ENCODE results near the gene ADCY1. TPM values are rescaled to one million over a fixed set of nuclear protein-coding genes. Genes with fewer than 3 reads are reported as not detected.

Gene ADCY1
- total and polyA plus RNA-seq, 12 donors: 0.46 to 8.6 (median 3.4) TPM

DNA sequence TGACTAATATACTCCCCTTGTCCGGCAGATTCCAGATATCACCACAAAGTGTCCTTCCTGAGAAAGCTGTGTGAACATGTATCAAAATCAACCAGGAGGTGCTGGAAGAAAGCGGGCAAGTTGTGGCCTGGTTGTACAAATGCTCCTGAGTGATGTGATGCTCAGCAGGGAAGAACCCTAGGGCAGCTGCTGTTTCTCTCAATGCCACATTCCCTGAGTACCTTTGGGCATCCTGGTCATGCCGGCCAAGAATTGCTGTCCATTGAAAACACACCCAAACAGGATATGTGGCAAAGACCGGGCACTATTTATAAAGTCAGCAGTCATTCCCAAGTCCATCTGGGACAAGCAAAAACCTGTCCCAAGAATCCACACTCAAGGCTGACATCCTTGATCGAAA lies 7.8 kb upstream of the ADCY1 start:
- ATAC-seq: no peak

DNA sequence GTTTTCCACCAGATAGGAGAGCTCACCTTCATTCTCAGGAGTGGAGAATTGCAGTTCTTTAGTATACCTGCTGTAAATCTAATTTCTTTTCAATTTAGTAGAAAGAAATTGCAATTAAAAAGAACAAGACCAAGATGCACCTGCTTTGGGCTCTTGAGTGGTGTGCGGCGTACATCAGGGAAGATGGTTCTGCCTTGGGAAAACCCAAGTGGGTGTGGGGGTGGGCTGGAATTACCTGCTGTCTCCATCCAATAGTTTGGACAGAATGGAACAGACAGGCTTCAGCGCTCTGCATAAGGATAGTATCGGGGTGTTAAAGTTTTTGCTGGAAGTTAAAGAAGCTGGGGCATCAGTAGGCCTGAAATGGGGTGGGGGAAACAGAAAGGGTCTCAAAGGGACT lies 7.2 kb upstream of the ADCY1 start:
- WGBS, 2 donors: 95 to 98% methylated on average over 4 of the region's 4 CpGs
- ATAC-seq: no peak
- H3K9me3 ChIP-seq: no peaks in the 10 kb centered on the region
- H3K4me3 ChIP-seq: no peak overlapping the region
- TF ChIP-seq, protein P1, sequence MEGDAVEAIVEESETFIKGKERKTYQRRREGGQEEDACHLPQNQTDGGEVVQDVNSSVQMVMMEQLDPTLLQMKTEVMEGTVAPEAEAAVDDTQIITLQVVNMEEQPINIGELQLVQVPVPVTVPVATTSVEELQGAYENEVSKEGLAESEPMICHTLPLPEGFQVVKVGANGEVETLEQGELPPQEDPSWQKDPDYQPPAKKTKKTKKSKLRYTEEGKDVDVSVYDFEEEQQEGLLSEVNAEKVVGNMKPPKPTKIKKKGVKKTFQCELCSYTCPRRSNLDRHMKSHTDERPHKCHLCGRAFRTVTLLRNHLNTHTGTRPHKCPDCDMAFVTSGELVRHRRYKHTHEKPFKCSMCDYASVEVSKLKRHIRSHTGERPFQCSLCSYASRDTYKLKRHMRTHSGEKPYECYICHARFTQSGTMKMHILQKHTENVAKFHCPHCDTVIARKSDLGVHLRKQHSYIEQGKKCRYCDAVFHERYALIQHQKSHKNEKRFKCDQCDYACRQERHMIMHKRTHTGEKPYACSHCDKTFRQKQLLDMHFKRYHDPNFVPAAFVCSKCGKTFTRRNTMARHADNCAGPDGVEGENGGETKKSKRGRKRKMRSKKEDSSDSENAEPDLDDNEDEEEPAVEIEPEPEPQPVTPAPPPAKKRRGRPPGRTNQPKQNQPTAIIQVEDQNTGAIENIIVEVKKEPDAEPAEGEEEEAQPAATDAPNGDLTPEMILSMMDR (IDR thresholded peaks at IDR 0.05): no peak
- intact Hi-C loops (cut with DNase I): no loop called here
- H3K4me1 ChIP-seq: peaks cover 7 to 26% (median 18%) of the 10 kb centered on the region in 9 donors
- H3K36me3 ChIP-seq: no peaks in the 10 kb centered on the region
- H3K27me3 ChIP-seq: peaks cover 0 to 2% (median 0%) of the 10 kb centered on the region in 7 donors
- DNase-seq: no peak
- no peak overlapping the region for H3K27ac ChIP-seq

More for the DNA sequence above, 7.8 kb upstream of the ADCY1 start:
- Histone ChIP-seq H3K27ac (no peak overlapping the region), H3K36me3 (no peaks in the 10 kb centered on the region), H3K4me1 (peaks cover 7 to 26% (median 18%) of the 10 kb centered on the region in 9 donors), H3K4me3 (no peak overlapping the region), H3K27me3 (no peaks in the 10 kb centered on the region), H3K9me3 (no peaks in the 10 kb centered on the region)
- TF ChIP-seq, protein P1 (IDR thresholded peaks at IDR 0.05): no peak
- DNase-seq: no peak
- WGBS, 2 donors: 89 to 90% methylated on average over 5 of the region's 5 CpGs
- intact Hi-C loops (cut with DNase I): no loop called here

DNA sequence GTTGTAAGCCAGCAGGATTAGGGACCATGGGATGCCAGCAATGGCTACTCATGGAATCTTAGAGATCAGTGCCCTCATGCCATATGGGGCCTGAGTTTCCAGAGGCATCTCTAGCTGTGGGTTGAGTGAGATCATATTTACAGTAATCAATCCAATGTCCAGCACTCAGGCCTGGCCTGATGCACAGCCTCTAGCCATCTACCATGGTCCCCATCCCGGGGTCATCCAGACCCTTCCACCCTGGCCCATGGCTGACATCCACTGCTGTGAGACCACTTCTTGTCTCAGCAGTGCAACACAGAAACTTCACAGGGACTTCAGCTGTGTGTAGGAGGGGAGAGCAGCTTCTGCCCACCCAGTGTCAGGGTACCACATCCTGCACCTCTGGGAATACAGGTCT lies 6.5 kb upstream of the ADCY1 start:
- intact Hi-C loops (cut with DNase I): no loop called here

DNA sequence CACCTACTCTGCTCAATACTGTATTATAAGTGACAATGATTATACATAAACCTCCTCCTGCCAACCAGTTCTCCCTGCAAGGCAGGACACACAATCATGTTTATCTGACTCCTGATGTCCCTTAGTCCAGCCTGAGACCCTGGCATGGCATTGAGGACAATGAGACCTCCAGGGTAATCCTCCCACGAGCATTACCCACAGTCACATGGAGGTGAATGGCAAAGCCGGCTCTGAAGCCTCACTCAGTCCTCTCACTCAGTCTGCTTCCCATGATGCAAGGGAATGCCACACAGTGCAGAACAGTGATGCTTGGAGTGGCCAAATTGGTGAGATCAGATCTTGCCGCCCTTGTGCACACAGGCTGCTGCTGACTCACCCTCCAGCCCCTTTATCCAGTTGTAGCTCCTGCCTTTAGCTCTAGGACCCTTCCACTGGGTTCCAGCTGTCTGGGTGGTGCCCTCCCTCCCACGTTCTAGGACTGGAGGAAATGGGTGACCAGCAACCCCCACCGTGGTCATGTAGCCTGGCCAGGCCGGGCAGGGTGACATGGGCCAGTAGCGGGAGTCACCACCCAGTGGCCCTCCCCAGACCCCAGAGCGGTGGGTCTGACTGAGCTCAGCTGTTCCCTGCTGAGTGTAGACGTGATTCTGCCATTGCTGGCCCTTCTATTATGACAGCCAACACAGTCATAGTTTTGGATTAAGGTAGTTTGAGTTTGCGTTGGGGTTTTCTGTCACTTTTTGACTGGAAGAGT lies 5.5 kb upstream of the ADCY1 start:
- Histone ChIP-seq H3K27ac (no peak overlapping the region), H3K36me3 (no peaks in the 10 kb centered on the region), H3K4me1 (peaks cover 7 to 23% (median 15%) of the 10 kb centered on the region in 9 donors), H3K9me3 (no peaks in the 10 kb centered on the region), H3K4me3 (no peak overlapping the region), H3K27me3 (peaks cover 0 to 20% (median 3%) of the 10 kb centered on the region in 7 donors)
- 88 to 89% methylated on average over 10 of the region's 10 CpGs for WGBS, 2 donors
- intact Hi-C loops (cut with DNase I): no loop called here
- DNase-seq (no peak), ATAC-seq (no peak)
- TF ChIP-seq, protein P1 (IDR thresholded peaks at IDR 0.05): no peak

More for the DNA sequence above, 6.5 kb upstream of the ADCY1 start:
- H3K36me3 ChIP-seq: no peaks in the 10 kb centered on the region
- 76 to 79% methylated on average over 1 of the region's 1 CpG for WGBS, 2 donors
- no peak overlapping the region for H3K4me3 ChIP-seq
- TF ChIP-seq, protein P1 (IDR thresholded peaks at IDR 0.05): no peak
- no peak for DNase-seq
- peaks cover 0 to 10% (median 0%) of the 10 kb centered on the region in 7 donors for H3K27me3 ChIP-seq
- no peak for ATAC-seq
- no peak overlapping the region for H3K27ac ChIP-seq
- H3K9me3 ChIP-seq: no peaks in the 10 kb centered on the region
- peaks cover 7 to 26% (median 18%) of the 10 kb centered on the region in 9 donors for H3K4me1 ChIP-seq
